Small intestine (tissue), 7 donors: ENCODE results near the gene ATP13A1. TPM values are rescaled to one million over a fixed set of nuclear protein-coding genes. Genes with fewer than 3 reads are reported as not detected.

Source experiments
- DNase-seq, 2 donors: peaks; one replicate each; pipeline versions ENCODE4 v3.0.0 to v3.0.0-alpha.2; 2013
- FAIRE-seq: peaks from 2 replicates; lab custom pipeline; 2012; peaks lifted over from hg19 to GRCh38; lab: Jason Lieb, UNC
- H3K27ac ChIP-seq, 3 donors: one replicate each; pipeline ENCODE4 v1.5.1; 2013; ENCODE audit warnings: low read length in 2 of 3, mild to moderate bottlenecking in 2 of 3, control low read depth in 1 of 3, inconsistent platforms in 1 of 3, low read depth in 1 of 3, moderate library complexity in 1 of 3
- H3K27me3 ChIP-seq, 3 donors: one replicate each; pipeline ENCODE4 v1.6.1; 2013; ENCODE audit warnings: low read length in 3 of 3, inconsistent platforms in 1 of 3; ENCODE audit not compliant: control insufficient read depth in 3 of 3, insufficient read depth in 3 of 3
- H3K36me3 ChIP-seq, 3 donors: one replicate each; pipeline ENCODE4 v1.6.1; 2013; ENCODE audit warnings: low read length in 3 of 3, inconsistent platforms in 1 of 3, low read depth in 1 of 3, mild to moderate bottlenecking in 1 of 3, moderate library complexity in 1 of 3; ENCODE audit not compliant: control insufficient read depth in 3 of 3, insufficient read depth in 2 of 3
- H3K4me1 ChIP-seq, 3 donors: one replicate each; pipeline ENCODE4 v1.6.1; 2013; ENCODE audit warnings: low read length in 2 of 3, inconsistent platforms in 1 of 3, low read depth in 1 of 3, mild to moderate bottlenecking in 1 of 3, moderate library complexity in 1 of 3; ENCODE audit not compliant: control insufficient read depth in 3 of 3, insufficient read depth in 2 of 3
- H3K4me3 ChIP-seq, 3 donors: one replicate each; pipeline ENCODE4 v1.5.1; 2013; ENCODE audit warnings: low read length in 3 of 3, control low read depth in 1 of 3, inconsistent platforms in 1 of 3, low read depth in 1 of 3, mild to moderate bottlenecking in 1 of 3, moderate library complexity in 1 of 3
- H3K9me3 ChIP-seq, 2 donors: one replicate each; pipeline ENCODE4 v1.6.1; 2013; ENCODE audit warnings: low read depth in 1 of 2, low read length in 1 of 2; ENCODE audit not compliant: control insufficient read depth in 2 of 2, insufficient read depth in 1 of 2
- WGBS, 3 donors: extraction: QIAGEN DNeasy Blood & Tissue Kit; methylation state at CpG; one replicate each; pipeline ENCODE4 v1.1.7; 2013; 5-methylcytosine and 5-hydroxymethylcytosine counted together
- polyA plus RNA-seq, 4 donors: library from polyadenylated mRNA; stranded (reverse) in 3 of 4; unstranded in 1 of 4; fragments of 200-250 nt in 3 of 4; fragments of 120-200 nt in 1 of 4; gene quantifications; one replicate each; pipeline versions ENCODE4 v1.2.1 to v1.2.3, GENCODE V29; 2013
- donor health status: healthy with polysubstance abuse.
- donor health status: control.
- donor health status: control.
- donor health status: Bipolar disorder and iron deficiency.
- donor health status: healthy.

ATP13A1 gene
- polyA plus RNA-seq, 4 donors = 40.3 to 60.8 (median 45.9) TPM

GRCh38 chr19:19653597-19654147 lies 9.8 kb downstream of the ATP13A1 start:
- H3K36me3 ChIP-seq = peaks cover 24 to 98% (median 30%) of the 10 kb centered on the region in 3 donors
- WGBS, 3 donors = 96 to 97% (median 96%) methylated on average over 20 to 23 of the region's 23 CpGs
- FAIRE-seq (no peak), DNase-seq (no peak)
- H3K9me3 ChIP-seq = no peaks in the 10 kb centered on the region
- no peaks in the 10 kb centered on the region for H3K27me3 ChIP-seq
- H3K27ac ChIP-seq = no peak overlapping the region
- H3K4me1 ChIP-seq = no peaks in the 10 kb centered on the region
- no peak overlapping the region for H3K4me3 ChIP-seq

GRCh38 chr19:19652482-19653295 lies 10.8 kb downstream of the ATP13A1 start:
- FAIRE-seq (no peak), DNase-seq (no peak)
- no peak overlapping the region for H3K27ac ChIP-seq
- H3K4me3 ChIP-seq = no peak overlapping the region
- no peaks in the 10 kb centered on the region for H3K4me1 ChIP-seq
- no peaks in the 10 kb centered on the region for H3K27me3 ChIP-seq
- H3K9me3 ChIP-seq = no peaks in the 10 kb centered on the region
- H3K36me3 ChIP-seq = peaks cover 20 to 93% (median 30%) of the 10 kb centered on the region in 3 donors
- 92 to 96% (median 96%) methylated on average over 24 of the region's 24 CpGs for WGBS, 3 donors

- Histone ChIP-seq H3K27me3 (no peaks in the 10 kb centered on the region), H3K36me3 (peaks cover 32 to 93% (median 39%) of the 10 kb centered on the region in 3 donors), H3K27ac (no peak overlapping the region), H3K4me3 (no peak overlapping the region), H3K4me1 (no peaks in the 10 kb centered on the region), H3K9me3 (no peaks in the 10 kb centered on the region)
- FAIRE-seq = no peak
- WGBS, 3 donors = 78 to 89% (median 87%) methylated on average over 13 of the region's 13 CpGs
- no peak for DNase-seq
These were observed 12.4 kb downstream of the ATP13A1 start for GRCh38 chr19:19651076-19651475.

GRCh38 chr19:19650331-19650730 lies 13.1 kb downstream of the ATP13A1 start:
- DNase-seq = no peak
- WGBS, 3 donors = 92 to 97% (median 94%) methylated on average over 9 of the region's 9 CpGs
- Histone ChIP-seq H3K36me3 (peaks cover 29 to 93% (median 35%) of the 10 kb centered on the region in 3 donors), H3K4me3 (no peak overlapping the region), H3K4me1 (no peaks in the 10 kb centered on the region), H3K27ac (no peak overlapping the region), H3K9me3 (no peaks in the 10 kb centered on the region), H3K27me3 (no peaks in the 10 kb centered on the region)
- no peak for FAIRE-seq

- H3K9me3 ChIP-seq = no peaks in the 10 kb centered on the region
- 95 to 97% (median 97%) methylated on average over 16 to 22 of the region's 22 CpGs for WGBS, 3 donors
- no peak overlapping the region for H3K27ac ChIP-seq
- no peak for FAIRE-seq
- H3K4me1 ChIP-seq = no peaks in the 10 kb centered on the region
- H3K36me3 ChIP-seq = peaks cover 29 to 91% (median 33%) of the 10 kb centered on the region in 3 donors
- H3K4me3 ChIP-seq = no peak overlapping the region
- no peak for DNase-seq
- no peaks in the 10 kb centered on the region for H3K27me3 ChIP-seq
These were observed 13.9 kb downstream of the ATP13A1 start for GRCh38 chr19:19649580-19649995.

- FAIRE-seq = no peak
- no peak overlapping the region for H3K27ac ChIP-seq
- no peaks in the 10 kb centered on the region for H3K9me3 ChIP-seq
- no peak overlapping the region for H3K4me3 ChIP-seq
- H3K36me3 ChIP-seq = peaks cover 28 to 89% (median 33%) of the 10 kb centered on the region in 3 donors
- H3K27me3 ChIP-seq = no peaks in the 10 kb centered on the region
- H3K4me1 ChIP-seq = peaks cover 0 to 2% (median 0%) of the 10 kb centered on the region in 3 donors
- no peak for DNase-seq
- 91 to 98% (median 93%) methylated on average over 6 of the region's 6 CpGs for WGBS, 3 donors
These were observed 14.3 kb downstream of the ATP13A1 start for GRCh38 chr19:19649155-19649554.

- Histone ChIP-seq H3K9me3 (no peaks in the 10 kb centered on the region), H3K27me3 (no peaks in the 10 kb centered on the region), H3K4me3 (no peak overlapping the region), H3K36me3 (peaks cover 21 to 70% (median 22%) of the 10 kb centered on the region in 3 donors), H3K27ac (no peak overlapping the region), H3K4me1 (peaks cover 0 to 8% (median 0%) of the 10 kb centered on the region in 3 donors)
- DNase-seq (no peak), FAIRE-seq (no peak)
- WGBS, 3 donors = 91 to 93% (median 92%) methylated on average over 25 to 29 of the region's 29 CpGs
These were observed 16.2 kb downstream of the ATP13A1 start for GRCh38 chr19:19647037-19647835.

GRCh38 chr19:19645233-19645870 lies 18.1 kb downstream of the ATP13A1 start:
- no peaks in the 10 kb centered on the region for H3K27me3 ChIP-seq
- H3K4me1 ChIP-seq = peaks cover 0 to 8% (median 0%) of the 10 kb centered on the region in 3 donors
- no peaks in the 10 kb centered on the region for H3K9me3 ChIP-seq
- H3K27ac ChIP-seq = no peak overlapping the region
- H3K36me3 ChIP-seq = peaks cover 16 to 52% (median 21%) of the 10 kb centered on the region in 3 donors
- WGBS, 3 donors = 93 to 94% (median 93%) methylated on average over 17 of the region's 17 CpGs
- no peak overlapping the region for H3K4me3 ChIP-seq
- no peak for FAIRE-seq
- DNase-seq = no peak
